ENCODE data around the gene CARM1. TPM values are rescaled to one million over a fixed set of nuclear protein-coding genes. Genes with fewer than 3 reads are reported as not detected.
A peak's percentile ranks its signal among the peaks of the same experiment; 100 is the strongest.

The CARM1 gene
- total RNA-seq, 3 donors from 2014 or later (not counting 1 experiment from before 2014, with no cell fraction given): 13.4 to 21.3 (median 19.8) TPM

- peak within 1 kb of the TSS; percentile 90 to 95 for H3K27ac Mint-ChIP-seq
- TF ChIP-seq CTCF (IDR thresholded peaks at IDR 0.05): no peak
- Histone ChIP-seq H3K27me3 (ENCODE audit: control insufficient read depth, insufficient read depth, low read length) (no peaks in the 10 kb centered on the region), H3K27ac (ENCODE audit: low read length) (peak within 1 kb of the TSS; percentile 87), H3K4me1 (ENCODE audit: control insufficient read depth, insufficient read depth, low read length) (peaks cover 41% of the 10 kb centered on the region), H3K9me3 (ENCODE audit: control insufficient read depth, insufficient read depth, low read length) (no peaks in the 10 kb centered on the region), H3K36me3 (ENCODE audit: control insufficient read depth, insufficient read depth, low read length) (no peaks in the 10 kb centered on the region), H3K4me3 (ENCODE audit: low read length) (peak within 1 kb of the TSS; percentile 76)
- no peaks in the 10 kb centered on the region for H3K9me3 Mint-ChIP-seq
- ATAC-seq (peak; percentile 88 to 97 (median 89)), DNase-seq (peak; percentile 99 to 100)
- H3K4me1 Mint-ChIP-seq: peaks cover 37% of the 10 kb centered on the region in 2 donors
- no peaks in the 10 kb centered on the region for H3K27me3 Mint-ChIP-seq (ENCODE audit: low read depth in 2 of 2)
- peak within 1 kb of the TSS; percentile 93 for H3K4me3 Mint-ChIP-seq
- intact Hi-C loops (cut with micrococcal nuclease): no loop called here
- WGBS (ENCODE audit: insufficient coverage): under 1% methylated on average over 100 of the region's 100 CpGs
- no peaks in the 10 kb centered on the region for H3K36me3 Mint-ChIP-seq
Observed at GRCh38 chr19:10960314-10961072, 89.1 kb downstream of the CARM1 start, which contains the start of gene SMARCA4. Gene SMARCA4 (plus strand): TSS chr19:10961030. CDS start chr19:10984152, 23,122 bp downstream.

GRCh38 chr19:10961073-10961860, 89.9 kb downstream of the CARM1 start:
- TF ChIP-seq CTCF (IDR thresholded peaks at IDR 0.05): no peak
- Histone ChIP-seq H3K27ac (ENCODE audit: low read length) (peak overlapping the region; percentile 5), H3K4me1 (ENCODE audit: control insufficient read depth, insufficient read depth, low read length) (peaks cover 41% of the 10 kb centered on the region), H3K36me3 (ENCODE audit: control insufficient read depth, insufficient read depth, low read length) (no peaks in the 10 kb centered on the region), H3K4me3 (ENCODE audit: low read length) (peak overlapping the region; percentile 71), H3K27me3 (ENCODE audit: control insufficient read depth, insufficient read depth, low read length) (no peaks in the 10 kb centered on the region), H3K9me3 (ENCODE audit: control insufficient read depth, insufficient read depth, low read length) (no peaks in the 10 kb centered on the region)
- peak in 1 of 2 donors; percentile 41 for DNase-seq
- Mint-ChIP-seq H3K9me3 (no peaks in the 10 kb centered on the region), H3K4me3 (peak overlapping the region; percentile 93), H3K4me1 (peaks cover 40 to 41% of the 10 kb centered on the region in 2 donors), H3K27me3 (ENCODE audit: low read depth in 2 of 2) (no peaks in the 10 kb centered on the region), H3K27ac (peak overlapping the region; percentile 79 to 95), H3K36me3 (no peaks in the 10 kb centered on the region)
- intact Hi-C loops (cut with micrococcal nuclease): no loop called here
- under 1% methylated on average over 92 of the region's 92 CpGs for WGBS (ENCODE audit: insufficient coverage)
- peak; percentile 27 to 60 (median 46) for ATAC-seq

- WGBS (ENCODE audit: insufficient coverage): 92% methylated on average over 9 of the region's 10 CpGs
- H3K27me3 ChIP-seq (ENCODE audit: control insufficient read depth, insufficient read depth, low read length): no peaks in the 10 kb centered on the region
- Mint-ChIP-seq H3K27me3 (ENCODE audit: low read depth in 2 of 2) (no peaks in the 10 kb centered on the region), H3K27ac (peak overlapping the region; percentile 69 to 95), H3K4me1 (peaks cover 40 to 41% of the 10 kb centered on the region in 2 donors), H3K9me3 (no peaks in the 10 kb centered on the region), H3K36me3 (no peaks in the 10 kb centered on the region), H3K4me3 (peak overlapping the region; percentile 56)
- H3K27ac ChIP-seq (ENCODE audit: low read length): no peak overlapping the region
- no peak for TF ChIP-seq CTCF (IDR thresholded peaks at IDR 0.05)
- ATAC-seq (no peak), DNase-seq (no peak)
- intact Hi-C loops (cut with micrococcal nuclease): no loop called here
- no peaks in the 10 kb centered on the region for H3K9me3 ChIP-seq (ENCODE audit: control insufficient read depth, insufficient read depth, low read length)
- H3K4me3 ChIP-seq (ENCODE audit: low read length): no peak overlapping the region
- no peaks in the 10 kb centered on the region for H3K36me3 ChIP-seq (ENCODE audit: control insufficient read depth, insufficient read depth, low read length)
- peaks cover 41% of the 10 kb centered on the region for H3K4me1 ChIP-seq (ENCODE audit: control insufficient read depth, insufficient read depth, low read length)
Observed at GRCh38 chr19:10962863-10963262, 91.5 kb downstream of the CARM1 start.

Data from natural killer cell (primary cell).